Keratinocyte (primary cell): ENCODE data around the gene TMPRSS3. TPM values are rescaled to one million over a fixed set of nuclear protein-coding genes. Genes with fewer than 3 reads are reported as not detected.

ENCODE experiments used
- DNase-seq: peaks from one replicate; pipeline ENCODE4 v3.0.0-alpha.2; 2011; ENCODE audit warnings: low read depth, missing footprints, low spot score
- FAIRE-seq: peaks from 2 replicates; lab custom pipeline; 2011; peaks lifted over from hg19 to GRCh38; lab: Jason Lieb, UNC
- H2AFZ ChIP-seq: 2 replicates; pipeline ENCODE4 v1.6.0; 2012; ENCODE audit warnings: low read length, control low read depth, inconsistent platforms; ENCODE audit not compliant: control insufficient read depth
- H3K27ac ChIP-seq: 2 replicates; pipeline ENCODE4 v1.5.1; 2011; ENCODE audit warnings: low read length; ENCODE audit not compliant: control insufficient read depth, insufficient read depth
- H3K27me3 ChIP-seq: 3 replicates; pipeline ENCODE4 v1.6.0; 2011; ENCODE audit warnings: low read length; ENCODE audit not compliant: control insufficient read depth, insufficient read depth; ENCODE audit errors: extremely low read depth
- H3K36me3 ChIP-seq, 2 experiments: 2 replicates in 1 of 2; 3 replicates in 1 of 2; pipeline ENCODE4 v1.5.1; 2011; ENCODE audit warnings: low read length in 2 of 2, mild to moderate bottlenecking in 1 of 2; ENCODE audit not compliant: control insufficient read depth in 2 of 2, insufficient read depth in 2 of 2; ENCODE audit errors: extremely low read depth in 1 of 2
- H3K4me1 ChIP-seq: 3 replicates; pipeline ENCODE4 v1.5.1; 2011; ENCODE audit warnings: low read length; ENCODE audit not compliant: control insufficient read depth, insufficient read depth; ENCODE audit errors: extremely low read depth
- H3K4me2 ChIP-seq: 3 replicates; pipeline ENCODE4 v1.6.0; 2011; ENCODE audit warnings: low read depth, low read length; ENCODE audit not compliant: control insufficient read depth, insufficient read depth; ENCODE audit errors: extremely low read depth
- H3K4me3 ChIP-seq, 3 experiments: fragments of 200-600 bp in 1 of 3; sonication (generic) in 1 of 3; 2 replicates in 2 of 3; 3 replicates in 1 of 3; pipeline ENCODE4 v1.5.1; 2011 to 2016; ENCODE audit warnings: low read length in 3 of 3, mild to moderate bottlenecking in 3 of 3, control low read depth in 2 of 3, inconsistent platforms in 1 of 3, low read depth in 1 of 3, mixed read lengths in 1 of 3, mixed run types in 1 of 3, moderate library complexity in 1 of 3; ENCODE audit not compliant: control insufficient read depth in 2 of 3, insufficient read depth in 2 of 3; ENCODE audit errors: extremely low read depth in 1 of 3
- H3K79me2 ChIP-seq: 2 replicates; pipeline ENCODE4 v1.6.0; 2012; ENCODE audit warnings: low read length; ENCODE audit not compliant: control insufficient read depth, insufficient read depth
- H3K9ac ChIP-seq: 3 replicates; pipeline ENCODE4 v1.6.0; 2011; ENCODE audit warnings: low read length; ENCODE audit not compliant: control insufficient read depth, insufficient read depth; ENCODE audit errors: extremely low read depth
- H3K9me1 ChIP-seq: 3 replicates; pipeline ENCODE4 v1.6.0; 2011; ENCODE audit warnings: low read length; ENCODE audit not compliant: control insufficient read depth, insufficient read depth; ENCODE audit errors: extremely low read depth
- H3K9me3 ChIP-seq: 2 replicates; pipeline ENCODE4 v1.5.1; 2012; ENCODE audit warnings: low read depth, low read length; ENCODE audit not compliant: control insufficient read depth
- H4K20me1 ChIP-seq: 3 replicates; pipeline ENCODE4 v1.6.0; 2011; ENCODE audit warnings: low read length; ENCODE audit not compliant: control insufficient read depth, insufficient read depth; ENCODE audit errors: extremely low read depth
- EZH2 ChIP-seq: IDR thresholded peaks from one replicate; pipeline ENCODE4 v1.6.1; 2012; ENCODE audit warnings: inconsistent platforms, mild to moderate bottlenecking, low read length, moderate library complexity
- dilution Hi-C: fragments of 300-500 bp; cut with MboI; formaldehyde crosslinking; loops from one replicate; pipeline ENCODE4 v1.7.0; 2020; ENCODE audit warnings: low sequenced_read_pairs; ENCODE audit not compliant: extremely low pct_ligation_motif_present
- polyA plus RNA-seq, 5 experiments: library from polyadenylated mRNA; depleted of rRNA in 3 of 5; stranded (reverse) in 3 of 5; stranded (forward) in 1 of 5; unstranded in 1 of 5; fragments of >200 nt; gene quantifications; 1 replicate in 1 of 5; 2 replicates in 3 of 5; 3 replicates in 1 of 5; pipeline versions ENCODE4 v1.2.1 to v1.2.3, GENCODE V29; 2011 to 2012; ENCODE audit warnings: missing spikeins in 2 of 5, low read depth in 1 of 5, low replicate concordance in 1 of 5
- TF ChIP-seq, protein P1 (sequence below), 3 experiments: IDR thresholded peaks in 1 of 3; conservative IDR thresholded peaks in 1 of 3; optimal IDR thresholded peaks in 1 of 3; 2 replicates in 2 of 3; 3 replicates in 1 of 3; pipeline versions ENCODE3 to v1.5.1; 2011; ENCODE audit warnings: low read length in 3 of 3, mild to moderate bottlenecking in 3 of 3, moderate library complexity in 2 of 3, control low read depth in 1 of 3, inconsistent platforms in 1 of 3; ENCODE audit not compliant: insufficient read depth in 2 of 3; ENCODE audit errors: extremely low read depth in 1 of 3

TMPRSS3 gene
- polyA plus RNA-seq, 1 donor (not counting 4 experiments of a cell fraction or from before 2014, with no cell fraction given): not detected

GRCh38 chr21:42331660-42332059, 64.2 kb downstream of the TMPRSS3 start:
- Histone ChIP-seq H3K4me3 (no peak overlapping the region), H2AFZ (no peak overlapping the region), H3K9me3 (no peaks in the 10 kb centered on the region), H3K79me2 (no peaks in the 10 kb centered on the region), H3K36me3 (no peaks in the 10 kb centered on the region), H3K9ac (no peak overlapping the region), H3K4me1 (no peaks in the 10 kb centered on the region), H3K4me2 (no peak overlapping the region), H3K27me3 (peaks cover 15% of the 10 kb centered on the region), H4K20me1 (no peaks in the 10 kb centered on the region), H3K27ac (no peak overlapping the region), H3K9me1 (no peaks in the 10 kb centered on the region)
- dilution Hi-C loops: no loop called here
- TF ChIP-seq, protein P1, sequence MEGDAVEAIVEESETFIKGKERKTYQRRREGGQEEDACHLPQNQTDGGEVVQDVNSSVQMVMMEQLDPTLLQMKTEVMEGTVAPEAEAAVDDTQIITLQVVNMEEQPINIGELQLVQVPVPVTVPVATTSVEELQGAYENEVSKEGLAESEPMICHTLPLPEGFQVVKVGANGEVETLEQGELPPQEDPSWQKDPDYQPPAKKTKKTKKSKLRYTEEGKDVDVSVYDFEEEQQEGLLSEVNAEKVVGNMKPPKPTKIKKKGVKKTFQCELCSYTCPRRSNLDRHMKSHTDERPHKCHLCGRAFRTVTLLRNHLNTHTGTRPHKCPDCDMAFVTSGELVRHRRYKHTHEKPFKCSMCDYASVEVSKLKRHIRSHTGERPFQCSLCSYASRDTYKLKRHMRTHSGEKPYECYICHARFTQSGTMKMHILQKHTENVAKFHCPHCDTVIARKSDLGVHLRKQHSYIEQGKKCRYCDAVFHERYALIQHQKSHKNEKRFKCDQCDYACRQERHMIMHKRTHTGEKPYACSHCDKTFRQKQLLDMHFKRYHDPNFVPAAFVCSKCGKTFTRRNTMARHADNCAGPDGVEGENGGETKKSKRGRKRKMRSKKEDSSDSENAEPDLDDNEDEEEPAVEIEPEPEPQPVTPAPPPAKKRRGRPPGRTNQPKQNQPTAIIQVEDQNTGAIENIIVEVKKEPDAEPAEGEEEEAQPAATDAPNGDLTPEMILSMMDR (optimal IDR thresholded peaks at IDR 0.05 in 1 of 3, IDR thresholded peaks at IDR 0.05 in 1 of 3, conservative IDR thresholded peaks at IDR 0.05 in 1 of 3; ENCODE audit: extremely low read depth in 1 of 3, insufficient read depth in 2 of 3, low read length in 3 of 3): no peak
- TF ChIP-seq EZH2: no peak
- FAIRE-seq: no peak
- DNase-seq: no peak

DNA sequence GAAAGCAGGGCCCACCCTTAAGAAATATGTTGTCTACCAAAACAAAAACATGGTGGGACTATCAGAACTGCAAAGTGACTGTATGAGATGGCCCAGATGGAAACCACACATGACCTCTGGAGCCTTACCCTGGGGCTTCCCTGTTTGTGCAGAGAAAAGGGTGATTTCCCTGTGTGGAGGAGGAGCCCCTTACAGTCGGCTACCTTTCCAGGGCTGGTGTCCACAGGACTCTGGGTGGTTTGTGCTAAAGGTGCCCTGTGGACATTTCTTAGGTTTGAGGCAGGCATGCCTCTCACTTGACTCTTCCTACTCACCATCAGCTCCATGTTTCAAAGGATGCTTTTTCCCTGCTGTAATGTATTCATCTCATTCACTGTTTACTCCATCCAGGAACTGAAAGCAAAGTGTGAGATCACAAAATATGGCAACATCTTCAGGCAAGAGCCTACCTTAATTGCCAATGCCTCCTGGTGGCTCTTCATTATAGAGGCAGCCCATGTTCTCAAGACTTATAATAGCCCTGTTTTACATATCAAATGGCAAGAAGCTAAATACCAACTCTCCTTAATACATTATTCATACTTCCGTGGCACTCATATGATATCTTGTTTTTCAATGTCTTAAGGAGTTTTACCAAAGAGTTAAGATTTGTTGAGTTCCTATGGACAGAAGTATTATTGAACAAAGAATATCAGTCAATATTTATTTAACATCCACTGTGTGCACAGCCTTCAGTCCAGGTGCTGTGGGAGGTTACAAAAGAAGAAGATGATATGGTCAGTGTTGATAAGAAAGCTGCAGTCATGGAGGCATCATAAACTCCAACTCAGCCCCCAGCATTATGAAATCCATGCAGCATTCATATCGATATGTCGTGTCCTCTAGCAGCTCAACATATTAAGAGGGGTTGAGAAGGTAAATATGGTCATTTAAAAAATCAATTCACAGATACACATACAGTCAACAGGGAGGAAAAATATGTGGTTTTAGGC, 65.2 kb downstream of the TMPRSS3 start:
- H3K27me3 ChIP-seq: peaks cover 11% of the 10 kb centered on the region
- no peaks in the 10 kb centered on the region for H3K9me3 ChIP-seq
- no peak overlapping the region for H3K27ac ChIP-seq
- H3K4me2 ChIP-seq: no peak overlapping the region
- H3K9me1 ChIP-seq: no peaks in the 10 kb centered on the region
- no peaks in the 10 kb centered on the region for H4K20me1 ChIP-seq
- FAIRE-seq (no peak), DNase-seq (no peak)
- H3K79me2 ChIP-seq: no peaks in the 10 kb centered on the region
- dilution Hi-C loops: no loop called here
- no peak overlapping the region for H3K9ac ChIP-seq
- TF ChIP-seq, protein P1 (optimal IDR thresholded peaks at IDR 0.05 in 1 of 3, IDR thresholded peaks at IDR 0.05 in 1 of 3, conservative IDR thresholded peaks at IDR 0.05 in 1 of 3; ENCODE audit: extremely low read depth in 1 of 3, insufficient read depth in 2 of 3, low read length in 3 of 3): no peak
- TF ChIP-seq EZH2: no peak
- no peaks in the 10 kb centered on the region for H3K4me1 ChIP-seq
- no peak overlapping the region for H3K4me3 ChIP-seq
- no peak overlapping the region for H2AFZ ChIP-seq
- no peaks in the 10 kb centered on the region for H3K36me3 ChIP-seq
